ENCODE measurements around the gene TRIM47.

GRCh38 chr17:75896415-75897159 lies 18.2 kb upstream of the TRIM47 start, which contains the start of gene TRIM65:
- TF ChIP-seq POLR2A (IDR thresholded peaks at IDR 0.05) (peak; percentile 68), CTCF (IDR thresholded peaks at IDR 0.05) (peak in 2 of 3 donors; percentile 51 to 78)

Measured in ovary (tissue), 3 donors.